ENCODE results near the gene GPR157. TPM values are rescaled to one million over a fixed set of nuclear protein-coding genes. Genes with fewer than 3 reads are reported as not detected.
A peak's percentile ranks its signal among the peaks of the same experiment; 100 is the strongest.

Gene GPR157
- total RNA-seq, 1 donor from 2014 or later = 5.4 TPM

DNA sequence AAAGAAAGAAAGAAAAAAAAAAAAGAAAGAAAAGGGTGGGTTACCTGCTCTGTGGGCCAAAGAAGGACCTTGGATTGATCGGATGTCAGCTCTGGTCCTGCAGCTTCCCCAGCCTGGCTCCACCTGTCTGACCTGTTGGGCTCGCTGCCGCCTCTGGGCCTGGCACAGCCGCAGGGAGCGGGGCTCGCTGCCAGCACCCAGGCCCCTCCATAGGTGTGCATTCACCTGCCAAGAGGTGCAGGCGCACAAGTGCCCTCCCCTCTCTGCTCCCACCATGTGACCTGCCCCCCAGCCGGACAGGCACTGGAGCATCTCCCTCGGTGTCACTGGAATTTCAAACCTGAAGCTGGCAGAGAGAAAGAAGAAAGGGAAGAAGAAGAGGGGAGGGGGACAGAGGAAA is 33.1 kb upstream of the GPR157 start:
- peaks cover 48% of the 10 kb centered on the region for H3K4me1 ChIP-seq (ENCODE audit: insufficient read depth, low read length)
- H3K27ac ChIP-seq (ENCODE audit: low read depth, low read length) = no peak overlapping the region
- no peak overlapping the region for H3K4me3 ChIP-seq (ENCODE audit: insufficient read depth, low read depth, low read length)
- peaks cover 83% of the 10 kb centered on the region for H3K79me2 ChIP-seq (ENCODE audit: insufficient read depth, low read length)
- H3K4me3 Mint-ChIP-seq (ENCODE audit: unreplicated experiment) = no peak overlapping the region
- DNase-seq (ENCODE audit: low read depth) (no peak), FAIRE-seq (no peak)
- H2AFZ ChIP-seq (ENCODE audit: low read depth, low read length) = no peak overlapping the region
- H3K36me3 ChIP-seq (ENCODE audit: insufficient read depth, low read length) = peaks cover 6% of the 10 kb centered on the region
- no peak overlapping the region for H3K4me2 ChIP-seq (ENCODE audit: low read length)
- no peaks in the 10 kb centered on the region for H3K9me3 Mint-ChIP-seq (ENCODE audit: unreplicated experiment)
- H3K9ac ChIP-seq (ENCODE audit: low read length) = peak overlapping the region; percentile 70
- H3K27me3 ChIP-seq (ENCODE audit: insufficient read depth, low read length) = no peaks in the 10 kb centered on the region
- H3K4me1 Mint-ChIP-seq (ENCODE audit: low read depth, unreplicated experiment) = peaks cover 50% of the 10 kb centered on the region
- H3K36me3 Mint-ChIP-seq (ENCODE audit: low read depth, unreplicated experiment) = peaks cover 6% of the 10 kb centered on the region
- peaks cover 94% of the 10 kb centered on the region for H4K20me1 ChIP-seq (ENCODE audit: insufficient read depth, low read length)
- no peaks in the 10 kb centered on the region for H3K9me3 ChIP-seq (ENCODE audit: insufficient read depth, low read depth, low read length)
- H3K27ac Mint-ChIP-seq (ENCODE audit: unreplicated experiment) = peak overlapping the region; percentile 16
- H3K27me3 Mint-ChIP-seq (ENCODE audit: low read depth, unreplicated experiment) = no peaks in the 10 kb centered on the region
- TF ChIP-seq EZH2 (IDR thresholded peaks at IDR 0.05; ENCODE audit: insufficient read depth, low read length) = no peak
- TF ChIP-seq, protein P1, sequence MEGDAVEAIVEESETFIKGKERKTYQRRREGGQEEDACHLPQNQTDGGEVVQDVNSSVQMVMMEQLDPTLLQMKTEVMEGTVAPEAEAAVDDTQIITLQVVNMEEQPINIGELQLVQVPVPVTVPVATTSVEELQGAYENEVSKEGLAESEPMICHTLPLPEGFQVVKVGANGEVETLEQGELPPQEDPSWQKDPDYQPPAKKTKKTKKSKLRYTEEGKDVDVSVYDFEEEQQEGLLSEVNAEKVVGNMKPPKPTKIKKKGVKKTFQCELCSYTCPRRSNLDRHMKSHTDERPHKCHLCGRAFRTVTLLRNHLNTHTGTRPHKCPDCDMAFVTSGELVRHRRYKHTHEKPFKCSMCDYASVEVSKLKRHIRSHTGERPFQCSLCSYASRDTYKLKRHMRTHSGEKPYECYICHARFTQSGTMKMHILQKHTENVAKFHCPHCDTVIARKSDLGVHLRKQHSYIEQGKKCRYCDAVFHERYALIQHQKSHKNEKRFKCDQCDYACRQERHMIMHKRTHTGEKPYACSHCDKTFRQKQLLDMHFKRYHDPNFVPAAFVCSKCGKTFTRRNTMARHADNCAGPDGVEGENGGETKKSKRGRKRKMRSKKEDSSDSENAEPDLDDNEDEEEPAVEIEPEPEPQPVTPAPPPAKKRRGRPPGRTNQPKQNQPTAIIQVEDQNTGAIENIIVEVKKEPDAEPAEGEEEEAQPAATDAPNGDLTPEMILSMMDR (IDR thresholded peaks at IDR 0.05; ENCODE audit: insufficient read depth, low read depth, low read length) = no peak

DNA sequence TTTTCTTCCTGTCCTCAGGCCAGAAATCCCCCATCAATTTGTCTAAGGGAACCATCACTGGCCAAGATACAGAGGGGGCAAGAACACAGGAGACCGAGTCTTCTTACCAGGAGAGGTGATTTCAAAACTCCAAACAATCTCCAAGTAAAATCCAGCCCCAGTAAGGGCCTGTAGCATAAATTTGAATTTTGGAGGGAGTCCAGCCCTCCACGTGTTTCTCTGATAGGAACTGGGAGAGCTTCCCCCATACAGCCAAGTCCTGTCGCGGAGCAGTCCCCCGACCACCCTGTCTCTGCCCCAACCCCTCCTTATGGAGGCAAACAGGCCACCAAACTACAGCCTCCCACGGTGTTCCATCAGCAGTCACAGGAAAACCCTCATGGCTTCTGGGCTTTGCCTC is 32.4 kb upstream of the GPR157 start:
- Mint-ChIP-seq H3K36me3 (ENCODE audit: low read depth, unreplicated experiment) (peaks cover 10% of the 10 kb centered on the region), H3K4me1 (ENCODE audit: low read depth, unreplicated experiment) (peaks cover 46% of the 10 kb centered on the region), H3K27ac (ENCODE audit: unreplicated experiment) (peak overlapping the region; percentile 16), H3K9me3 (ENCODE audit: unreplicated experiment) (no peaks in the 10 kb centered on the region), H3K27me3 (ENCODE audit: low read depth, unreplicated experiment) (no peaks in the 10 kb centered on the region), H3K4me3 (ENCODE audit: unreplicated experiment) (no peak overlapping the region)
- Histone ChIP-seq H3K9ac (ENCODE audit: low read length) (no peak overlapping the region), H3K4me3 (ENCODE audit: insufficient read depth, low read depth, low read length) (no peak overlapping the region), H4K20me1 (ENCODE audit: insufficient read depth, low read length) (peaks cover 94% of the 10 kb centered on the region), H3K4me2 (ENCODE audit: low read length) (no peak overlapping the region), H2AFZ (ENCODE audit: low read depth, low read length) (no peak overlapping the region), H3K36me3 (ENCODE audit: insufficient read depth, low read length) (peaks cover 10% of the 10 kb centered on the region), H3K9me3 (ENCODE audit: insufficient read depth, low read depth, low read length) (no peaks in the 10 kb centered on the region), H3K79me2 (ENCODE audit: insufficient read depth, low read length) (peaks cover 83% of the 10 kb centered on the region), H3K4me1 (ENCODE audit: insufficient read depth, low read length) (peaks cover 42% of the 10 kb centered on the region), H3K27ac (ENCODE audit: low read depth, low read length) (no peak overlapping the region), H3K27me3 (ENCODE audit: insufficient read depth, low read length) (no peaks in the 10 kb centered on the region)
- FAIRE-seq (no peak), DNase-seq (ENCODE audit: low read depth) (no peak)
- no peak for TF ChIP-seq EZH2 (IDR thresholded peaks at IDR 0.05; ENCODE audit: insufficient read depth, low read length)
- TF ChIP-seq, protein P1 (IDR thresholded peaks at IDR 0.05; ENCODE audit: insufficient read depth, low read depth, low read length) = no peak

DNA sequence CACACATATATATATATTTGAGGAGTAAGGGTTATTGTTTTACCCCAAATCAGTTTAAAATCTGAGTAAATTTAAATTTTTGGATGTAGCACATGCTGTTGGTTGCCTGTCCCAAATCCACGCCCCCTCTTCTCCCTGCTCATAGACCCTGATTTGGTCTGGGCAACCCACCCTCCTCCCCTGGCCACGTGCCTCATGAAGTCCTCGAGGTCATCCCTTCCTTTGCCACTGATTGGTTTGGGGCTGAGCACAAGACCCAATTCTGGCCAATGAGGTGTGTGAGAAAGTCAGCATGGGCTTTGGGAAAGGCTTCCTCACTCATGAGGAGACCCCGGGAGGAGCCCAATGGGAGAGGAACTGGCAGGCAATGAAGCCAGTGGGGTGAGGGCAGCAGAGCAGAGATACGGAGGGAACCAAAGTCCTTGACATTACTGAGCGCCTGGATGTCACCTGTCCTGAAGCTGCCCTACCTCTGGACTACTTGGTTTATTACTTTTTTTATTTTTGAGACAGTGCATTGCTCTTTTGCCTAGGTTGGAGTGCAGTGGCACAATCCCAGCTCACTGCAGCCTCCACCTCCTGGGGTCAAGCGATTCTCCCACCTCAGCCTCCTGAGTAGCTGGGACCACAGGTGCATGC is 31.3 kb upstream of the GPR157 start:
- Mint-ChIP-seq H3K36me3 (ENCODE audit: low read depth, unreplicated experiment) (peaks cover 10% of the 10 kb centered on the region), H3K9me3 (ENCODE audit: unreplicated experiment) (no peaks in the 10 kb centered on the region)

More for the DNA sequence above, 31.3 kb upstream of the GPR157 start:
- no peak overlapping the region for H3K9ac ChIP-seq (ENCODE audit: low read length)
- no peak overlapping the region for H3K4me2 ChIP-seq (ENCODE audit: low read length)
- H3K4me3 ChIP-seq (ENCODE audit: insufficient read depth, low read depth, low read length) = no peak overlapping the region
- no peak overlapping the region for H3K27ac ChIP-seq (ENCODE audit: low read depth, low read length)
- H3K79me2 ChIP-seq (ENCODE audit: insufficient read depth, low read length) = peaks cover 82% of the 10 kb centered on the region
- H3K4me1 Mint-ChIP-seq (ENCODE audit: low read depth, unreplicated experiment) = peaks cover 42% of the 10 kb centered on the region
- H3K27me3 ChIP-seq (ENCODE audit: insufficient read depth, low read length) = no peaks in the 10 kb centered on the region
- FAIRE-seq (no peak), DNase-seq (ENCODE audit: low read depth) (no peak)
- H3K9me3 ChIP-seq (ENCODE audit: insufficient read depth, low read depth, low read length) = no peaks in the 10 kb centered on the region
- no peak for TF ChIP-seq EZH2 (IDR thresholded peaks at IDR 0.05; ENCODE audit: insufficient read depth, low read length)
- TF ChIP-seq, protein P1 (IDR thresholded peaks at IDR 0.05; ENCODE audit: insufficient read depth, low read depth, low read length) = no peak
- no peaks in the 10 kb centered on the region for H3K27me3 Mint-ChIP-seq (ENCODE audit: low read depth, unreplicated experiment)
- H3K36me3 ChIP-seq (ENCODE audit: insufficient read depth, low read length) = peaks cover 11% of the 10 kb centered on the region
- no peak overlapping the region for H3K4me3 Mint-ChIP-seq (ENCODE audit: unreplicated experiment)
- no peak overlapping the region for H3K27ac Mint-ChIP-seq (ENCODE audit: unreplicated experiment)
- no peak overlapping the region for H2AFZ ChIP-seq (ENCODE audit: low read depth, low read length)
- peaks cover 31% of the 10 kb centered on the region for H3K4me1 ChIP-seq (ENCODE audit: insufficient read depth, low read length)
- peaks cover 93% of the 10 kb centered on the region for H4K20me1 ChIP-seq (ENCODE audit: insufficient read depth, low read length)
